Measurements from ENCODE around the gene SYNE1.
"Not testable (repeated sequence)": the region's sequence is repeated elsewhere in the genome, so short reads cannot be mapped to it uniquely, and the experiment has no call there.

SYNE1 gene

GRCh38 chr6:152375197-152375596, 262.0 kb downstream of the SYNE1 start:
- DNase-seq (ENCODE audit: low read depth, low spot score) = no peak

- no peak for DNase-seq (ENCODE audit: low read depth, low spot score)
Observed at GRCh38 chr6:152372945-152373344, 264.2 kb downstream of the SYNE1 start.

GRCh38 chr6:152371775-152372174, 265.4 kb downstream of the SYNE1 start:
- DNase-seq (ENCODE audit: low read depth, low spot score) = no peak

- DNase-seq (ENCODE audit: low read depth, low spot score) = no peak
Observed at GRCh38 chr6:152368751-152369624, 268.2 kb downstream of the SYNE1 start.

GRCh38 chr6:152364866-152365265, 272.3 kb downstream of the SYNE1 start:
- no peak for DNase-seq (ENCODE audit: low read depth, low spot score)

GRCh38 chr6:152360034-152360433, 277.1 kb downstream of the SYNE1 start:
- DNase-seq (ENCODE audit: low read depth, low spot score) = no peak

- no peak for DNase-seq (ENCODE audit: low read depth, low spot score)
Observed at GRCh38 chr6:152356662-152357061, 280.5 kb downstream of the SYNE1 start.

- no peak for DNase-seq (ENCODE audit: low read depth, low spot score)
Observed at GRCh38 chr6:152356016-152356415, 281.1 kb downstream of the SYNE1 start.

- no peak for DNase-seq (ENCODE audit: low read depth, low spot score)
Observed at GRCh38 chr6:152355166-152355565, 282.0 kb downstream of the SYNE1 start.

GRCh38 chr6:152353440-152353839, 283.7 kb downstream of the SYNE1 start:
- no peak for DNase-seq (ENCODE audit: low read depth, low spot score)

GRCh38 chr6:152351742-152352141, 285.4 kb downstream of the SYNE1 start:
- no peak for DNase-seq (ENCODE audit: low read depth, low spot score)

GRCh38 chr6:152351110-152351509, 286.1 kb downstream of the SYNE1 start:
- no peak for DNase-seq (ENCODE audit: low read depth, low spot score)

GRCh38 chr6:152348116-152348515, 289.0 kb downstream of the SYNE1 start:
- DNase-seq (ENCODE audit: low read depth, low spot score) = no peak

- no peak for DNase-seq (ENCODE audit: low read depth, low spot score)
Observed at GRCh38 chr6:152343735-152344360, 293.3 kb downstream of the SYNE1 start.

GRCh38 chr6:152341596-152341995, 295.6 kb downstream of the SYNE1 start:
- no peak for DNase-seq (ENCODE audit: low read depth, low spot score)

GRCh38 chr6:152338335-152339125, 298.6 kb downstream of the SYNE1 start:
- peak; percentile 5 for DNase-seq (ENCODE audit: low read depth, low spot score)

- no peak for DNase-seq (ENCODE audit: low read depth, low spot score)
Observed at GRCh38 chr6:152334555-152334954, 302.6 kb downstream of the SYNE1 start.

- no peak for DNase-seq (ENCODE audit: low read depth, low spot score)
Observed at GRCh38 chr6:152330961-152331360, 306.2 kb downstream of the SYNE1 start.

GRCh38 chr6:152329638-152330448, 307.3 kb downstream of the SYNE1 start:
- DNase-seq (ENCODE audit: low read depth, low spot score) = no peak

- DNase-seq (ENCODE audit: low read depth, low spot score) = not testable (repeated sequence)
Observed at GRCh38 chr6:152328200-152328599, 309.0 kb downstream of the SYNE1 start.

GRCh38 chr6:152323376-152323775, 313.8 kb downstream of the SYNE1 start:
- no peak for DNase-seq (ENCODE audit: low read depth, low spot score)
